ENCODE results near the gene ZNF143. TPM values are rescaled to one million over a fixed set of nuclear protein-coding genes. Genes with fewer than 3 reads are reported as not detected.
"Not testable (repeated sequence)": the region's sequence is repeated elsewhere in the genome, so short reads cannot be mapped to it uniquely, and the experiment has no call there.

ZNF143 gene
- 10 to 100 TPM; 26.5 to 26.8 TPM for total RNA-seq

DNA sequence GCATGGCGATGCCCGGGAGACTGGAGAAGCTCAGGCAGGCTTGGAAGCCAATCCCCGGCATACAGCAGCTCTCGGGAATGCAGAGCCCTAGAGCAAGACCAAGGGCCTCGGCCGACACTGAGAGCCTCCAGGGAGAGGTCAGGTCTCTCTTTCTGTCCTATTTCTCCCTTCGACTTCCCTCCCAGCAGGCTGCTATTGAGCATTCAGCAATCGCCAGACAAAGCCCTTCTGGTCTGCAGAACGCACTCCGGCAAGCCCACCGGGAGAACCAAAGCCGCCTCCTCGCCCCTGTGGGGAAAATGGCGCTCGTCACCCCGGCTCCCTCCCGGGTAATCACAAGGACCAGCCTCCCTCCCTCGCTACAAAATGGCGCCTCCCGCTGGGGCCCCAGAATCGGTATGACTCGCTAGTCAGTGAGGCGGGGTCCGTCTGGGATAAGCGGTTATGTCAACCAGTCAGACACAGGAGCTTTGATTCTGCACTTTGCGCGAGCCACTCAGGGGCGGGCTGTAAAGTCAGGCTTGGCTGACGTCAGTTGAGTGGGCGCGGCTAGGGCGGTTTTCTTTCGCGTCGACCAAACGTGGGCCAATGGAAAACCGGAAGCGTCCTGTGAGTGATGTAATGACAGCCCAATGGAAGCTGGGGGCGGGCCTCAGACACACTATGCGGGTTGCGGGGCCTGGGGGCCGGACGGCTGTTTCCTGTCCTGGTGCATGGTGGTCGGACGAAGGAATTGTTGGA is at the start of gene ZNF143:
Gene ZNF143 (plus strand): TSS at position 691 of the 741 bp plus-strand sequence. CDS start 10,297 bp downstream, outside the sequence.
- H3K4me1 Mint-ChIP-seq, result peaks cover 15% of the 10 kb centered on the region
- peak within 1 kb of the TSS; percentile 98 for H3K27ac Mint-ChIP-seq
- H3K9me3 Mint-ChIP-seq, result no peaks in the 10 kb centered on the region

DNA sequence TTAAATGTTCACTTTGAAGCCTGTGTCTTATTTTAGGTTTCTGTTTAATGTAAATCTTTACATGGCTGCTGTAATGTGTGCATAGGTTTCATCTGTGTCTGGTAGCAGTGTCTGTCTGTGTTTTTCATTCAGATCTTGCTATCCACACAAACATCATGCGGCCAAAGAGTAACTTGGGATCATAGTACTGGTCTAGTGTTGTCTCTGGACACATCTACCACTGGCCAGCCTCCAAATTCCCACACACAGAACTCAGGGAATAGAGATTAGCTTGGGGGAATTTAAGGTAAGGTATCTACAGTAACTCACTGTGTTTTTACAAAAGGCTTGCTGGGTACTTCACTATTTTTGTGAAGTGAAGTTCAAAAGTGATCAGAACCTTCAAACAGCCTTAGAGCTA is 32.1 kb upstream of the ZNF143 start:
- no peaks in the 10 kb centered on the region for H3K9me3 Mint-ChIP-seq
- no peak overlapping the region for H3K4me3 Mint-ChIP-seq
- H3K4me1 Mint-ChIP-seq, result no peaks in the 10 kb centered on the region
- H3K36me3 Mint-ChIP-seq, result peaks cover 25% of the 10 kb centered on the region
- no peak overlapping the region for H3K27ac Mint-ChIP-seq
- no peaks in the 10 kb centered on the region for H3K27me3 Mint-ChIP-seq
- DNase-seq, result no peak

More for the DNA sequence above, at the start of gene ZNF143:
- peak; percentile 99 for DNase-seq
- Mint-ChIP-seq H3K36me3 (peaks cover 25% of the 10 kb centered on the region), H3K4me3 (peak within 1 kb of the TSS; percentile 94), H3K27me3 (no peaks in the 10 kb centered on the region)

DNA sequence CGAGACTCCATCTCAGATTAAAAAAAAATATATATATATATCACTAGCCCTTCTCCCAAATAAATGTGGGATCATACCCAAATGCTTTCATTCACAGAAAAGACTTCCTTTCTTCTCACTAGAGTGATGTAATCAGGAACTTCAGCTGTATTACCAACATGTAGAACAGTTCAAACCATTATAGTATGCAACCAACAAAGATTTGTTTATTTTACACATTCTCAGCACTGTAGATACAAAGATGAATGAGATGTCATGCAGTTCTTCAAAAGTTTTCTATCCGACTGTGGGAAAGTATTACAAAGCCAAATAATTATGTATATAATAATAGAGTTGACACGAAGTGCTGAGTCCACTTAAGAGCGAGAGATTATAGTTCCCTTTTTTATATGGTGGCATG is 22.2 kb upstream of the ZNF143 start:
- no peak overlapping the region for H3K27ac Mint-ChIP-seq
- H3K36me3 Mint-ChIP-seq, result peaks cover 33% of the 10 kb centered on the region
- H3K9me3 Mint-ChIP-seq, result no peaks in the 10 kb centered on the region
- no peak overlapping the region for H3K4me3 Mint-ChIP-seq
- DNase-seq, result no peak
- no peaks in the 10 kb centered on the region for H3K27me3 Mint-ChIP-seq
- no peaks in the 10 kb centered on the region for H3K4me1 Mint-ChIP-seq

DNA sequence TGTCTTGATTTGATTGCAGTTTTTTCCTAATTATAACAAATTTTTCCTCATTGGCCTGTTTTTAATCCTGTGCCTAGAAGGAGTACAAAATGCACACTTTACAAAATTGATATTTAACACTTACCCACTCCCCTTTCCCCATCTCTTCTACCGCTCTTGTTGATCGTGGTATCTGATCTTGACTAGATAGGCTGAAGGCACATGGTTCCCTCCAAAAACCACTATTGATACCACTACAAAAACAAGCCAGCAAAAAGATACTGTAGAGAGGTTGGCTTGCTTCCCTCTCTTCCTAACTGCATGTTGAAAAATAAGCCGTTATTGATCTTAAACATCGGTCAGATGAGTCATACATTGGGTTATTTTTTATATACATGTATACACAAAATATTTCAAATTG is 14.6 kb upstream of the ZNF143 start:
- Mint-ChIP-seq H3K4me1 (peaks cover 3% of the 10 kb centered on the region), H3K36me3 (peaks cover 42% of the 10 kb centered on the region), H3K4me3 (no peak overlapping the region), H3K27me3 (no peaks in the 10 kb centered on the region), H3K9me3 (peaks cover 8% of the 10 kb centered on the region), H3K27ac (no peak overlapping the region)
- DNase-seq, result no peak

DNA sequence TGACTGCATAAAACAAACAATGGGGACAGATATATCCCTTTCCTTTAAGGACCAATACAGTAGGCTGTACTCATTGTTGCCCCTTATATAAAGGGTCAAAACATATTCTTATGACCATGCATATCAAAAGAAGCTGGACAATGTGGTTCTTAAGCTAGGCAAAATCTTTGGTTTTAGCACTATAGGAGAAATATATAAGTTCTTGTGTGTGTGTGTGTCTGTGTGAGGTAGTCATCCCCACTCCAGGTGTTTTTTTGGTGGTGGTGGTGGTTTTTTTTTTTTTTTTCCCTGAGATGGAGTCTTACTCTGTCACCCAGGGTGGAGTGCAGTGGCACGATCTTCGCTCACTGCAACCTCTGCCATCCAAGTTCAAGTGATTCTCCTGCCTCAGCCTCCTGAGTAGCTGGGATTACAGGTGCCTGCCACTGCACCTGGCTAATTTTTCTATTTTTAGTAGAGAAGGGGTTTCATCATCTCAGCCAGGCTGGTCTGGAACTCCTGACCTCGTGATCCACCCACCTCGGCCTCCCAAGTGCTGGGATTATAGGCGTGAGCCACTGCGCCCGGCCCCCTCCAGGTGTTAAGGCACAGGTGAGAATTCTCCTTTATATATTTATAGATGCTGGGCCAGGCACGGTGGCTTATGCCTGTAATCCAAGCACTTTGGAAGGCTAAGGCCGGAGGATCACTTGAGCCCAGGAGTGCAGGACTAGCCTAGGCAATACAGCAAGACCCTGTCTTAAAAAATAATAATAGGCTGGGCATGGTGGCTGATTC is 12.0 kb upstream of the ZNF143 start:
- no peak for DNase-seq
- Mint-ChIP-seq H3K27ac (no peak overlapping the region), H3K27me3 (no peaks in the 10 kb centered on the region), H3K9me3 (peaks cover 13% of the 10 kb centered on the region), H3K4me1 (peaks cover 3% of the 10 kb centered on the region), H3K36me3 (peaks cover 42% of the 10 kb centered on the region), H3K4me3 (no peak overlapping the region)

DNA sequence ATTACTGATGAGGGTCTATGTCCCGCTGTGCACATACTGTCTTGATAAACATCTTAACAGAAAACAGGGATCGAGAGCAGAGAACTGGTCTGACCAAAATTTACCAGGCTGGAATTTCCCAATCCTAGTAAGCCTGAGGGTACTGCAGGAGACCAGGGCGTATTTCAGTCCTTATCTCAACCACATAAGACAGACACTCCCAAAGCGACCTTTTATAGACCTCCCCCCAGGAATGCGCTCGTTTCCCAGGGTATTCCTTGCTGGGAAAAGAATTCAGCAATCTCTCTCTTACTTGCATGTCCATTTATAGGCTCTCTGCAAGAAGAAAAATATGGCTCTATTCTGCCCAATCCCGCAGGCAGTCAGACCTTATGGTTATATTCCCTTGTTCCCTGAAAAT is 8.8 kb upstream of the ZNF143 start:
- H3K4me1 Mint-ChIP-seq, result not testable (repeated sequence)

DNA sequence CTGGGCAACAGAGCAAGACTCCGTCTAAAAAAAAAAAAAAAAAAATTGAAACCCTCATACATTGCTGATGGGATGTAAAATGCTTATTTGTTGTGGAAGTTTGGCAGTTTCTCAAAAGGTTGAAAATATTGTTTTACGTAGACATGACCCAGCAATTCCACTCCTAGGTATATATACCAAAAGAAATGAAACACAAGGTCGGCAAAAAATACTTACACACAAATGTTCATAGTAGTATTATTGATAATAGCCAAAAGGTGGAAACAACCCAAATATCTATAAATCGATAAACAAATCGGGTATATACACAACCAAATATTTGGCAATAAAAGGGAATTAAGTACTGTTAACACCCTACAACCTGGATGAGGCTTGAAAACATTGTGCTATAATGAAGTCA is 5.1 kb upstream of the ZNF143 start:
- no peak for DNase-seq
- Mint-ChIP-seq H3K36me3 (peaks cover 26% of the 10 kb centered on the region), H3K9me3 (peaks cover 7% of the 10 kb centered on the region), H3K4me3 (no peak overlapping the region), H3K4me1 (no peaks in the 10 kb centered on the region), H3K27ac (no peak overlapping the region), H3K27me3 (no peaks in the 10 kb centered on the region)

More for the DNA sequence above, 8.8 kb upstream of the ZNF143 start:
- Mint-ChIP-seq H3K36me3 (peaks cover 32% of the 10 kb centered on the region), H3K9me3 (peaks cover 13% of the 10 kb centered on the region)
- H3K4me3 Mint-ChIP-seq, DNase-seq, H3K27ac Mint-ChIP-seq, H3K27me3 Mint-ChIP-seq: not testable (repeated sequence)

DNA sequence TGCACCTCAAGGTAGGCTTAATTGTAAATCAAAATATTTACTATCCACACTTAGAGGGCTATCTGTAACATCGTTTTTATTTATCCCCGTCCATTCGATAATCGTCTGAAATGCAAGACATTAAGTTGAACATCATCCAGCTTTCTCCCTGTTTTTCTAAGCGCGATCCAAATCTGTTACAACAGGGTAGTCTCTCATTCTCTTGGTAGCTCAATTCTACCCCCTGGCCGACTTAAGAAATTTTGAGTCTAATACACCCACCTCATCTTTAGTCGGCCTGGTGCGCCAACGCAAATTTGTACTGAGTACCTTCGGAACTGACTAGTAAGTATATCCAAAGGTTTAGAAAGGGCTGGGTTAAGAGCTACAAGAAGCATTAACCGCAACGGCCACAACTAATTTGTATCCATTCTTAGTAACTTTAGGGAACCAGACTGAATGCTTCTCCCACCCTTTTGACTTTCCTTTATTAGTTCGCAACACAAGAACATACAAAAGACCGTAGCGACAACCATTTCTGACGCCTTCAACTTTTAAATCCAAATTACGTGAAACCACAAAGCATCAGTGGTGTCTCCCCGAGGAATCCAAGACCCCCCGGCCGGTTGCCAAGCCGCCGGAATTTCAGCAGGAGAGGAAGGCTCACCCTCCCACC is 1.0 kb upstream of the ZNF143 start:
- Mint-ChIP-seq H3K9me3 (no peaks in the 10 kb centered on the region), H3K27ac (peak overlapping the region; percentile 98), H3K4me3 (peak overlapping the region; percentile 94), H3K27me3 (no peaks in the 10 kb centered on the region), H3K36me3 (peaks cover 25% of the 10 kb centered on the region), H3K4me1 (peaks cover 15% of the 10 kb centered on the region)
- DNase-seq, result peak; percentile 28

DNA sequence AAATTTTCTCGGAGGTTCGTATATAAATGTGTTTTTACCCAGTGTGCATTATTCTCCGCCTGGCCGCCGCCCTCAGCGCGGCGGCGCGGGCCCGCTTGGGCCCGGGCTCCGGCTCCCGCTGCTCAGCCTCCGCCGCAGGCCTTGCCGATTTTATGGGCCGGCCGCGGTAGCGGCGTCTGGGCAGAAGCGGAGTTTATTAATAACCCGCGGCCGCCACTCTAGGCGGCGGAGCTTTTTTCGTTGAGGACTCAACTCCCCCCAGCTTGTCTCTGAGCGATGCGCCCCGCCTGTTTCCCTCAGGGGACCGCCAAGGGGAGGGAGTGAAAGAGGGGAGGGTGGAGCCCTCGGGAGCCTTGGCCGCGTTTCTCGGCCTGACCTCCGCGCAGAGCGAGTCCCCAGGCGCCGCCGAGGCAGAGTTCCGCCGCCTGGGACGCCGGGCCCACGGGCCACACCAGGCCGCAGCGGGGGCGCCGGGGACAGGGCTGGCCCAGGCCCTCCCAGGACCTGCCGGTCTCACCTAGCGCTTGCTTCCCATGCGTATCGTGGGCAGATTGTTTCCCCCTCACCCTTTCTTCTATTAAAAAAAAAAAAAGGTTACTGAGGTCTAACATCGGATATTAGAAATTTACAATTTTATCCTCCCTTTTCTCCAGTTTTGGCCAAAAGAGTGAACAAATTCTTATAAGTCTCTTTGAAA is 399 bp downstream of the ZNF143 start:
- Mint-ChIP-seq H3K36me3 (peaks cover 25% of the 10 kb centered on the region), H3K27ac (peak overlapping the region; percentile 98), H3K9me3 (no peaks in the 10 kb centered on the region), H3K27me3 (no peaks in the 10 kb centered on the region), H3K4me3 (peak overlapping the region; percentile 94), H3K4me1 (peaks cover 15% of the 10 kb centered on the region)
- DNase-seq, result peak; percentile 82

DNA sequence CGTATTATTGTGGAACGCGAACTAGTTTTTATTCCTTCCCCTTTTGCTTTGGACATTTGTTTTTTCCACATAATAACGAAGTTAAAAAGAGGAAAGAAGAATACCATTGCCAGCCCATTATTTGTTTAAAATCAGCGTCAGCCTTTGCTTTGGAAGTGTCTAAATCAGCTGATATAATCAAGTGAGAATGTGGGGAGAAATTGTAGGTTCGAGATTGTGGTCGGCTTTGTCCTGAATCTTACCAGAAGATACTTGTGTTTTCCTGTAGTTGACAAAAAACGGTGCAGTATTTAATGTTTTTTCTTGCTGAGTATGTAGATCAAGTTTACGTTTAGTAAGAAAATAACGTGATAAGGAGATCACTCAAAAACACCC is 935 bp downstream of the ZNF143 start:
- H3K27ac Mint-ChIP-seq, result peak overlapping the region; percentile 91
- H3K27me3 Mint-ChIP-seq, result no peaks in the 10 kb centered on the region
- peaks cover 15% of the 10 kb centered on the region for H3K4me1 Mint-ChIP-seq
- H3K36me3 Mint-ChIP-seq, result peaks cover 27% of the 10 kb centered on the region
- no peak for DNase-seq
- H3K9me3 Mint-ChIP-seq, result no peaks in the 10 kb centered on the region
- peak overlapping the region; percentile 94 for H3K4me3 Mint-ChIP-seq

DNA sequence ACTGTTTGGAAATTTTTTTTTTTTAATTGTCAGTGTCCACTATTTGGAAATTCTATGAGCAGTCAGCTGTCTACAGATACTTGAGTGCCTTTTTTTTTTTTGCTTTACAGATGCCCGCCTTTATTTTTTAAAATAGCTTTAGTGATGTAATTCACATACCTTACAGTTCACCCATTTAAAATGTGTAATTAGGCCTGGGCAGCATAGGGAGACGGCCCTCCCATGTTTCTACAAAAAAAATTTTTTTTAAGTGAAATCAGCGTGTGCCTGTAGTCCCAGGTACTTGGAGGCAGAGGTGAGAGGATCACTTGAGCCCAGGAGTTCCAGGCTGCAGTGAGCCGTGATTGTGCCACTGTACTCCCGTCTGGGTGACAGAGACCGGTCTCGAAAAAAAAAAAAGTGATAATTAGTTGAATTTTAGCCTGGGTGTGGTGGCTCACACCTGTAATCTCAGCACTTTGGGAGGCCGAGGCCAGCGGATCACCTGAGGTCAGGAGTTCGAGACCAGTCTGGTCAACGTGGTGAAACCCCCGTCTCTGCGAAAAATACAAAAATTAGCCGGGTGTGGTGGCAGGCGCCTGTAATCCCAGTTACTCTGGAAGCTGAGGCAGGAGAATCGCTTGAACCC is 1.5 kb downstream of the ZNF143 start:
- Mint-ChIP-seq H3K4me1 (peaks cover 15% of the 10 kb centered on the region), H3K27me3 (no peaks in the 10 kb centered on the region)

DNA sequence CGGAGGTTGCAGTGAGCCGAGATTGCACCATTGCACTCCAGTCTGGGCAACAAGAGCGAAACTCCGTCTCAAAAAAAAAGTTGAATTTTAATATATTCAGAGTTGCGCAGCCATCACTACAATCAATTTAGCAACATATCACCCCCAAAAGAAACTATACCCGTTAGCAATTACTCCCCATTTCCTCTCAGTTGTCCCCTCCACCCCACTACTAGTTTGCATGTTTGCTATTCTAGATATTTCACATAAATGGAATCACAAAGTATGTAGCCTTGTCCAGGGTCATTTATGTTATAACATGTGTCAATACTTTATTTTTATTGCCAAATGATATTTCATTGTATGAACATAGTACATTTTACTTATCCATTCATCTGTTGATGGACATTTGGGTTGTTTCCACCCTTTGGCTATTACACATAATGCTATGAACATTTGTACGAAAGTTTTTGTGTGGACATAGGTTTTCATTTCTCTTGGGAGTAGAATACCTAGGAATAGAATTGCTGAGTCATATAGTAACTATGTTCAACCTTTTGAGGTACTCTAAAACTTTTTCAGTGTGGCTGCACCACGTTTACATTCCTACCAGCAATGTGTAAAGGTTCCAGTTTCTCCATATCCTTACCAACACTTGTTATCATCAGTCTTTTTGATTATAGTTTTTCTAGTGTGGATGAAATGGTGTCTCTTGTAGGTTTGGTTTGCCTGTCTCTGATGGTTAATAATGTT is 2.2 kb downstream of the ZNF143 start:
- peaks cover 32% of the 10 kb centered on the region for H3K36me3 Mint-ChIP-seq
- H3K4me1 Mint-ChIP-seq, result peaks cover 18% of the 10 kb centered on the region
- no peaks in the 10 kb centered on the region for H3K27me3 Mint-ChIP-seq
- peak overlapping the region; percentile 91 for H3K27ac Mint-ChIP-seq
- no peak for DNase-seq
- H3K9me3 Mint-ChIP-seq, result no peaks in the 10 kb centered on the region
- H3K4me3 Mint-ChIP-seq, result peak overlapping the region; percentile 94

More for the DNA sequence above, 1.5 kb downstream of the ZNF143 start:
- no peak for DNase-seq
- peak overlapping the region; percentile 94 for H3K4me3 Mint-ChIP-seq
- H3K36me3 Mint-ChIP-seq, result peaks cover 30% of the 10 kb centered on the region
- H3K27ac Mint-ChIP-seq, result peak overlapping the region; percentile 91
- no peaks in the 10 kb centered on the region for H3K9me3 Mint-ChIP-seq

DNA sequence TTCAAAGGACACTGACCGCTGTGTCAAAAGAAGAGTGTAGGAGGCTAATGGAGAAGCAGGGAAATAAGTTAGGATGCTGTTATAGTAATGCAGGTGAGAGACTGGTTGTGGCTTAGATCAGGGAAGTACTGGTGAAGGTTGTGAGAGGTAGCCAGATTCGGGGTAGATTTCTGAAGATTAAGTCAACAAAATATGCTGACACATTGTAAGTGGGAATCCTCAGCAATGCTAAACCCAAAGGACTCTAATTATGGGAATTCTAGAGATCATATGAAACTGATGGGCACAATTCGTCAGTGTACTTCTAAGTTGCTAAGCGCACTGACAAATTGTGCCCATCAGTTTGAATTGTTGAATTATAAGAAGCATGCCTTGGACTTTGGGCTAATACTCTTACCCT is 10.0 kb downstream of the ZNF143 start:
- Mint-ChIP-seq H3K27me3 (no peaks in the 10 kb centered on the region), H3K4me1 (peaks cover 3% of the 10 kb centered on the region), H3K9me3 (no peaks in the 10 kb centered on the region), H3K27ac (no peak overlapping the region), H3K36me3 (peaks cover 14% of the 10 kb centered on the region), H3K4me3 (no peak overlapping the region)
- DNase-seq, result no peak

DNA sequence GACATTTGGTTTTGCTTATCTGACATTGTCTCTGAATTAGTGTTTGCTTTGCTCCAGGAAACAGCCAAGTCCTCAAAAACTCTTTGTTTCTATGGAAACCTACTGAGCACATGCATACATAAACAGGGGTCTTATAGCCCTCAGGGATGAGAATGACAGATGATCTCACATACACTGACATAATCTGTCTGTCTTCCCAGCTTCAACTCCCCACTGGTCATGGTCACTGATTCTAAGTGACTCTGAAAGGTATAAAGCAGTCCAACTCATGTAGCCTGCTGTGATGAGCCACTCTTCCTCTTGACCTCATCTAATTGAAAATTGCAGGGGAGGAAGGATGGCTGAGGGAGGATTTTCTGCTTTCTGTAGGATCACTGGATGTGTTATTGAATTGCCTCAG is 12.6 kb downstream of the ZNF143 start:
- no peak overlapping the region for H3K4me3 Mint-ChIP-seq
- no peaks in the 10 kb centered on the region for H3K27me3 Mint-ChIP-seq
- peaks cover 11% of the 10 kb centered on the region for H3K36me3 Mint-ChIP-seq
- no peaks in the 10 kb centered on the region for H3K9me3 Mint-ChIP-seq
- DNase-seq, result no peak
- no peaks in the 10 kb centered on the region for H3K4me1 Mint-ChIP-seq
- H3K27ac Mint-ChIP-seq, result no peak overlapping the region
